PC-9 (cell line): ENCODE measurements around the gene RNU1-2.
"Not testable (repeated sequence)": the region's sequence is repeated elsewhere in the genome, so short reads cannot be mapped to it uniquely, and the experiment has no call there.

Experiments used
- EZH2 ChIP-seq: fragments of 200-600 bp; sonication (generic); IDR thresholded peaks from 2 replicates; pipeline ENCODE4 v1.8.0; 2017; ENCODE audit warnings: antibody characterized with exemption, low read depth
- TF ChIP-seq, protein P1 (sequence below): fragments of 200-600 bp; sonication (generic); conservative IDR thresholded peaks from 2 replicates; pipeline ENCODE4 v1.6.1; 2017; ENCODE audit warnings: mixed run types, antibody characterized with exemption, mild to moderate bottlenecking, moderate library complexity

DNA sequence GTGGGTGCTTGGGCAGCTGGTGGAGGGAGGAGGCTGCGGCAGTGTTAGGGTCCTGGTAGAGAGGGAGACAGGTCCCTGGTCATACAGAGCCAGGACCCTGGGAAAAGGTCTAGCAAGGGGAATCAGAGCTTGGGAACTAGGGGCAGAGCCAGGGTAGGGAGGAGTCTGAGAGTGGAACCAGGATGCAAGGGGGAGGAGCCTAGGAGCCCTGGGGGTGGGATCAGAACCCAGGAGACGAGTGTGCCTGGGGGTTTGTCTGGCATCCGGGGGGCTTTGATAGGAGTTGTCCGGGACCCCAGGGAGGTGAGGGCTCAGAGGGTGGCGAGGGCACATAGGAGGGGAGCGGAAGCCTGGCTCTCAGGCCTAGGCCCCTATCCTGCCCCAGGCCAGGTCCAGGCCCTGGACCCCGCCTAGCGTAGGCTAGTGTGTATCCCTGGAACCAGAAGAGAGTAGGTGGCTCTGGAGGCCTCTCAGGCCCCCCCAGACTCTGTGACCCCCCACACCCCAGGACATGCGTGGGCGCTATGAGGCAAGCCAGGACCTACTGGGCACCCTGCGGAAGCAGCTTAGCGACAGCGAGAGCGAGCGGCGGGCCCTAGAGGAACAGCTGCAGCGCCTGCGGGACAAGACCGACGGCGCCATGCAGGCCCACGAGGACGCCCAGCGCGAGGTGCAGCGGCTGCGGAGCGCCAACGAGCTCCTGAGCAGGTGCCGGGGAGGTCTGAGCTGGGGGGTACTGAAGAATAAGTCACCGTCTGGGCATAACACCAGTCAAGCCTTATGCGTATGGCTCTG is 43.8 kb downstream of the RNU1-2 start:
- TF ChIP-seq EZH2, result not testable (repeated sequence)
- TF ChIP-seq, protein P1, sequence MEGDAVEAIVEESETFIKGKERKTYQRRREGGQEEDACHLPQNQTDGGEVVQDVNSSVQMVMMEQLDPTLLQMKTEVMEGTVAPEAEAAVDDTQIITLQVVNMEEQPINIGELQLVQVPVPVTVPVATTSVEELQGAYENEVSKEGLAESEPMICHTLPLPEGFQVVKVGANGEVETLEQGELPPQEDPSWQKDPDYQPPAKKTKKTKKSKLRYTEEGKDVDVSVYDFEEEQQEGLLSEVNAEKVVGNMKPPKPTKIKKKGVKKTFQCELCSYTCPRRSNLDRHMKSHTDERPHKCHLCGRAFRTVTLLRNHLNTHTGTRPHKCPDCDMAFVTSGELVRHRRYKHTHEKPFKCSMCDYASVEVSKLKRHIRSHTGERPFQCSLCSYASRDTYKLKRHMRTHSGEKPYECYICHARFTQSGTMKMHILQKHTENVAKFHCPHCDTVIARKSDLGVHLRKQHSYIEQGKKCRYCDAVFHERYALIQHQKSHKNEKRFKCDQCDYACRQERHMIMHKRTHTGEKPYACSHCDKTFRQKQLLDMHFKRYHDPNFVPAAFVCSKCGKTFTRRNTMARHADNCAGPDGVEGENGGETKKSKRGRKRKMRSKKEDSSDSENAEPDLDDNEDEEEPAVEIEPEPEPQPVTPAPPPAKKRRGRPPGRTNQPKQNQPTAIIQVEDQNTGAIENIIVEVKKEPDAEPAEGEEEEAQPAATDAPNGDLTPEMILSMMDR, result not testable (repeated sequence)
